OCI-LY7 (cell line): ENCODE results near the gene ANK3.

Experiments
- CTCF ChIP-seq: fragments of 200-600 bp; sonication (generic); conservative IDR thresholded peaks from 2 replicates; pipeline ENCODE4 v1.5.1; 2014; ENCODE audit warnings: mild to moderate bottlenecking, antibody characterized with exemption, low read length, moderate library complexity, mixed read lengths
- EZH2phosphoT487 ChIP-seq: fragments of 200-600 bp; sonication (generic); IDR thresholded peaks from 2 replicates; pipeline ENCODE4 v1.6.1; 2018; ENCODE audit warnings: low read depth, borderline replicate concordance, mild to moderate bottlenecking, mixed run types, antibody characterized with exemption, low read length, moderate library complexity, mixed read lengths

- TF ChIP-seq CTCF: no peak
- no peak for TF ChIP-seq EZH2phosphoT487
These were observed 8.9 kb downstream of the ANK3 start for GRCh38 chr10:60380781-60381180.
